Skin epidermis (tissue), 12 donors: ENCODE measurements around the gene BSDC1.

Experiments used
- H3K27ac ChIP-seq, 21 experiments: fragments of 200-600 bp; sonication (generic) in 11 of 21; one replicate each; pipeline ENCODE4 v1.5.0; 2020; ENCODE audit warnings: mild to moderate bottlenecking in 3 of 21, inconsistent platforms in 2 of 21, moderate library complexity in 2 of 21
- H3K4me3 ChIP-seq, 7 experiments: fragments of 200-600 bp; sonication (generic) in 2 of 7; one replicate each; pipeline ENCODE4 v1.5.0; 2020; ENCODE audit warnings: inconsistent platforms in 2 of 7, mild to moderate bottlenecking in 2 of 7, moderate library complexity in 1 of 7

The BSDC1 gene

GRCh38 chr1:32327204-32327603, 67.0 kb downstream of the BSDC1 start:
- H3K27ac ChIP-seq = no peak overlapping the region

GRCh38 chr1:32321712-32322291, 72.4 kb downstream of the BSDC1 start:
- Histone ChIP-seq H3K27ac (peak overlapping the region in 9 of 21 experiments; percentile 3 to 77 (median 54)), H3K4me3 (no peak overlapping the region)

More at GRCh38 chr1:32327204-32327603, 67.0 kb downstream of the BSDC1 start:
- H3K4me3 ChIP-seq = no peak overlapping the region

- H3K27ac ChIP-seq = no peak overlapping the region
- no peak overlapping the region for H3K4me3 ChIP-seq
These were observed 75.9 kb downstream of the BSDC1 start for GRCh38 chr1:32318127-32318869.

- no peak overlapping the region for H3K4me3 ChIP-seq
- H3K27ac ChIP-seq = peak overlapping the region in 1 of 21 experiments; percentile 33
These were observed 77.4 kb downstream of the BSDC1 start for GRCh38 chr1:32316903-32317277.
